ENCODE data around the gene ANTKMT.

DNA sequence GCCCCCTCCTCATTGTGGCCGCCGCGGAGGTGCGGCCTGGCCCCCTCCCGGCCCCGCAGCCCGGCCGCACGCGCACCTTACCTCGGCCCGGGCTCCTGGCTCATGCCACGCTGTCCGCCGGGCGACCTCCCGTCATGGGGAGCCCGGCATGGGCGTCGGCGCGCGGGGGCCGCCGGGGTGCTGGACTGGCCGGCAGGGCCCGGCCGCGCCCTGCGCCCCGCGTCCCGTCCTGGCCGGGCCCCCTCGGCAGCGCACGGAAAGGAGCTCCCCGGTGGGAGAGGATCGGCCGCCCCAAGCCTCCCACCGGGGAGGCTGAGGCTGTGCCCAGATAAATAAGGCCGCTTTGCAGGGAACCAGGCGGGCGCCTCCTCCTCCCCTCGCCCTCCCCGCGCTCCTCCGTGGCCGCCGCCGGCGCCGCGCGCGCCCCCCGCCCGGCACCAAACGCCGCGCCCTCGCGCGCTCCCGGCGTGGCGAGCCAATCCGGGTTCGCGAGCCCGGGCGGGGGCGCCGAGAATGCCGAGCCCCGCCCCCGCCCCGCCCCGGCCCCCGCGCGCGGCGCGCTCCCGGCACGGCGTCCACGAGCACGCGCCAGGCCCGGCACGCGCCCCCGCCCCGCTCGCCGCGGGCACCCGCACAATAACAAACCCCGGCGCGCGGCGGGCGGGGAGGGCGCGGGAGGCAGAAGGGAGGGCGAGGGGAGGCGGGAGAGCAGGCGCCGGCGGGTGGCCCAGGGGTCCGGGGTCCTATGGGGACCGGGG is 15.3 kb upstream of the ANTKMT start, which contains the start of gene FBXL16:
- TF ChIP-seq, protein P1, sequence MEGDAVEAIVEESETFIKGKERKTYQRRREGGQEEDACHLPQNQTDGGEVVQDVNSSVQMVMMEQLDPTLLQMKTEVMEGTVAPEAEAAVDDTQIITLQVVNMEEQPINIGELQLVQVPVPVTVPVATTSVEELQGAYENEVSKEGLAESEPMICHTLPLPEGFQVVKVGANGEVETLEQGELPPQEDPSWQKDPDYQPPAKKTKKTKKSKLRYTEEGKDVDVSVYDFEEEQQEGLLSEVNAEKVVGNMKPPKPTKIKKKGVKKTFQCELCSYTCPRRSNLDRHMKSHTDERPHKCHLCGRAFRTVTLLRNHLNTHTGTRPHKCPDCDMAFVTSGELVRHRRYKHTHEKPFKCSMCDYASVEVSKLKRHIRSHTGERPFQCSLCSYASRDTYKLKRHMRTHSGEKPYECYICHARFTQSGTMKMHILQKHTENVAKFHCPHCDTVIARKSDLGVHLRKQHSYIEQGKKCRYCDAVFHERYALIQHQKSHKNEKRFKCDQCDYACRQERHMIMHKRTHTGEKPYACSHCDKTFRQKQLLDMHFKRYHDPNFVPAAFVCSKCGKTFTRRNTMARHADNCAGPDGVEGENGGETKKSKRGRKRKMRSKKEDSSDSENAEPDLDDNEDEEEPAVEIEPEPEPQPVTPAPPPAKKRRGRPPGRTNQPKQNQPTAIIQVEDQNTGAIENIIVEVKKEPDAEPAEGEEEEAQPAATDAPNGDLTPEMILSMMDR (conservative IDR thresholded peaks at IDR 0.05; ENCODE audit: low read length), result no peak
- TF ChIP-seq EZH2phosphoT487 (IDR thresholded peaks at IDR 0.05; ENCODE audit: borderline replicate concordance), result no peak
